Caco-2 (cell line): ENCODE results near the gene FNBP1. TPM values are rescaled to one million over a fixed set of nuclear protein-coding genes. Genes with fewer than 3 reads are reported as not detected.

Experiments
- BruUV-seq: library from RNA; stranded (reverse); fragments of 400-500 nt; replicated peaks from 2 replicates; lab custom pipeline; 2021; lab: Mats Ljungman, UMichigan
- CTCF ChIA-PET: fragments of 300-600 bp; sonication (Branson Sonifier 250); formaldehyde crosslinking; loops from one replicate; lab custom pipeline; 2022; ENCODE audit warnings: antibody characterized with exemption; lab: Charles Lee
- POLR2A ChIA-PET: fragments of 300-600 bp; sonication (Branson Sonifier 250); formaldehyde crosslinking; loops from one replicate; lab custom pipeline; 2022; ENCODE audit warnings: antibody characterized with exemption; lab: Charles Lee
- DNase-seq, 2 experiments: peaks; one replicate each; pipeline versions ENCODE4 v3.0.0 to v3.0.0-alpha.2; 2020 to 2022
- H3K27me3 ChIP-seq: replicated peaks from 2 replicates; pipeline ENCODE4 v1.6.0; 2011; ENCODE audit warnings: low read length; ENCODE audit not compliant: control insufficient read depth, insufficient read depth
- H3K36me3 ChIP-seq: 2 replicates; pipeline ENCODE4 v1.5.1; 2011; ENCODE audit warnings: low read length; ENCODE audit not compliant: control insufficient read depth, insufficient read depth
- H3K4me1 ChIP-seq: fragments of 250-450 bp; sonication (Bioruptor Pico); 2 replicates; pipeline ENCODE4 v1.5.1; 2020; ENCODE audit warnings: mild to moderate bottlenecking
- H3K4me3 ChIP-seq: 2 replicates; pipeline ENCODE4 v1.5.1; 2011; ENCODE audit warnings: low read depth, mild to moderate bottlenecking, control low read depth, low read length
- H3K9me3 ChIP-seq: fragments of 250-450 bp; sonication (Bioruptor Pico); 2 replicates; pipeline ENCODE4 v1.5.1; 2020; ENCODE audit warnings: mild to moderate bottlenecking, moderate library complexity
- H3K27ac Mint-ChIP-seq: one replicate; pipeline ENCODE4 v1.8.0; 2022; ENCODE audit warnings: mixed read lengths; ENCODE audit not compliant: unreplicated experiment
- H3K27me3 Mint-ChIP-seq: one replicate; pipeline ENCODE4 v1.8.0; 2022; ENCODE audit warnings: mixed read lengths; ENCODE audit not compliant: insufficient read depth, unreplicated experiment
- H3K36me3 Mint-ChIP-seq: one replicate; pipeline ENCODE4 v1.8.0; 2022; ENCODE audit warnings: mild to moderate bottlenecking, mixed read lengths; ENCODE audit not compliant: insufficient read depth, unreplicated experiment
- H3K4me1 Mint-ChIP-seq: one replicate; pipeline ENCODE4 v1.8.0; 2022; ENCODE audit warnings: low read depth, mixed read lengths; ENCODE audit not compliant: unreplicated experiment
- H3K4me3 Mint-ChIP-seq: one replicate; pipeline ENCODE4 v1.8.0; 2022; ENCODE audit warnings: mild to moderate bottlenecking, moderate library complexity, mixed read lengths; ENCODE audit not compliant: unreplicated experiment
- H3K9me3 Mint-ChIP-seq: one replicate; pipeline ENCODE4 v1.8.0; 2022; ENCODE audit warnings: mixed read lengths; ENCODE audit not compliant: unreplicated experiment
- intact Hi-C: fragments of 100-400 bp; cut with micrococcal nuclease; formaldehyde crosslinking; loops from one replicate; pipeline ENCODE4 v1.10.0; 2022; ENCODE audit not compliant: unreplicated experiment
- total RNA-seq: library from RNA; stranded (reverse); gene quantifications from 2 replicates; pipeline ENCODE4 v1.2.3, GENCODE V29; 2022
- TF ChIP-seq, protein P1 (sequence below), 2 experiments: fragments of 200-600 bp in 1 of 2; IDR thresholded peaks; 1 replicate in 1 of 2; 2 replicates in 1 of 2; pipeline versions ENCODE4 v1.5.1 to v1.8.0; 2011 to 2022; ENCODE audit warnings: antibody characterized with exemption in 1 of 2, control low read depth in 1 of 2, inconsistent platforms in 1 of 2, low read depth in 1 of 2, low read length in 1 of 2, mild to moderate bottlenecking in 1 of 2, moderate library complexity in 1 of 2; ENCODE audit not compliant: insufficient read depth in 1 of 2, severe bottlenecking in 1 of 2, unreplicated experiment in 1 of 2

FNBP1 gene
- total RNA-seq, 1 experiment from 2014 or later = 33.2 TPM

- no peak overlapping the region for H3K27ac Mint-ChIP-seq
- DNase-seq = no peak
These were observed 188.3 kb downstream of the FNBP1 start for GRCh38 chr9:129854588-129855110.

GRCh38 chr9:129853614-129854013 is 189.4 kb downstream of the FNBP1 start:
- ChIA-PET CTCF (no interaction called here), POLR2A (no interaction called here)
- Histone ChIP-seq H3K9me3 (no peaks in the 10 kb centered on the region), H3K4me3 (no peak overlapping the region), H3K27me3 (no peaks in the 10 kb centered on the region), H3K36me3 (no peaks in the 10 kb centered on the region), H3K4me1 (no peaks in the 10 kb centered on the region; the same call in 1 of the 2 replicates)
- Mint-ChIP-seq H3K4me1 (no peaks in the 10 kb centered on the region), H3K4me3 (no peak overlapping the region), H3K36me3 (peaks cover 5% of the 10 kb centered on the region), H3K27me3 (no peaks in the 10 kb centered on the region), H3K9me3 (no peaks in the 10 kb centered on the region), H3K27ac (no peak overlapping the region)
- BruUV-seq = no TSS peak
- intact Hi-C loops = no loop called here
- DNase-seq = no peak
- TF ChIP-seq, protein P1, sequence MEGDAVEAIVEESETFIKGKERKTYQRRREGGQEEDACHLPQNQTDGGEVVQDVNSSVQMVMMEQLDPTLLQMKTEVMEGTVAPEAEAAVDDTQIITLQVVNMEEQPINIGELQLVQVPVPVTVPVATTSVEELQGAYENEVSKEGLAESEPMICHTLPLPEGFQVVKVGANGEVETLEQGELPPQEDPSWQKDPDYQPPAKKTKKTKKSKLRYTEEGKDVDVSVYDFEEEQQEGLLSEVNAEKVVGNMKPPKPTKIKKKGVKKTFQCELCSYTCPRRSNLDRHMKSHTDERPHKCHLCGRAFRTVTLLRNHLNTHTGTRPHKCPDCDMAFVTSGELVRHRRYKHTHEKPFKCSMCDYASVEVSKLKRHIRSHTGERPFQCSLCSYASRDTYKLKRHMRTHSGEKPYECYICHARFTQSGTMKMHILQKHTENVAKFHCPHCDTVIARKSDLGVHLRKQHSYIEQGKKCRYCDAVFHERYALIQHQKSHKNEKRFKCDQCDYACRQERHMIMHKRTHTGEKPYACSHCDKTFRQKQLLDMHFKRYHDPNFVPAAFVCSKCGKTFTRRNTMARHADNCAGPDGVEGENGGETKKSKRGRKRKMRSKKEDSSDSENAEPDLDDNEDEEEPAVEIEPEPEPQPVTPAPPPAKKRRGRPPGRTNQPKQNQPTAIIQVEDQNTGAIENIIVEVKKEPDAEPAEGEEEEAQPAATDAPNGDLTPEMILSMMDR (IDR thresholded peaks at IDR 0.05; ENCODE audit: insufficient read depth in 1 of 2, low read depth in 1 of 2, low read length in 1 of 2, severe bottlenecking in 1 of 2, unreplicated experiment in 1 of 2) = no peak

More at GRCh38 chr9:129854588-129855110, 188.3 kb downstream of the FNBP1 start:
- BruUV-seq = no TSS peak
- H3K36me3 Mint-ChIP-seq = peaks cover 5% of the 10 kb centered on the region
- no peaks in the 10 kb centered on the region for H3K9me3 ChIP-seq
- no peaks in the 10 kb centered on the region for H3K27me3 Mint-ChIP-seq
- no peaks in the 10 kb centered on the region for H3K4me1 Mint-ChIP-seq
- no peak overlapping the region for H3K4me3 Mint-ChIP-seq
- intact Hi-C loops = no loop called here
- no peaks in the 10 kb centered on the region for H3K36me3 ChIP-seq
- TF ChIP-seq, protein P1 (IDR thresholded peaks at IDR 0.05; ENCODE audit: insufficient read depth in 1 of 2, low read depth in 1 of 2, low read length in 1 of 2, severe bottlenecking in 1 of 2, unreplicated experiment in 1 of 2) = no peak
- no peaks in the 10 kb centered on the region for H3K9me3 Mint-ChIP-seq
- no peak overlapping the region for H3K4me3 ChIP-seq
- CTCF ChIA-PET = no interaction called here
- POLR2A ChIA-PET = no interaction called here
- H3K27me3 ChIP-seq = no peaks in the 10 kb centered on the region
- no peaks in the 10 kb centered on the region; the same call in 1 of the 2 replicates for H3K4me1 ChIP-seq

- no peaks in the 10 kb centered on the region for H3K27me3 Mint-ChIP-seq
- H3K27ac Mint-ChIP-seq = no peak overlapping the region
- H3K4me3 Mint-ChIP-seq = no peak overlapping the region
- no peaks in the 10 kb centered on the region for H3K9me3 ChIP-seq
- no peaks in the 10 kb centered on the region for H3K4me1 Mint-ChIP-seq
- H3K9me3 Mint-ChIP-seq = no peaks in the 10 kb centered on the region
- intact Hi-C loops = no loop called here
- no peak overlapping the region for H3K4me3 ChIP-seq
- peaks cover 5% of the 10 kb centered on the region for H3K36me3 Mint-ChIP-seq
- no peaks in the 10 kb centered on the region for H3K27me3 ChIP-seq
- H3K4me1 ChIP-seq = no peaks in the 10 kb centered on the region; the same call in 1 of the 2 replicates
- TF ChIP-seq, protein P1 (IDR thresholded peaks at IDR 0.05; ENCODE audit: insufficient read depth in 1 of 2, low read depth in 1 of 2, low read length in 1 of 2, severe bottlenecking in 1 of 2, unreplicated experiment in 1 of 2) = no peak
- BruUV-seq = no TSS peak
- POLR2A ChIA-PET = no interaction called here
- DNase-seq = no peak
- CTCF ChIA-PET = no interaction called here
- H3K36me3 ChIP-seq = no peaks in the 10 kb centered on the region
These were observed 190.4 kb downstream of the FNBP1 start for GRCh38 chr9:129852579-129852978.
